ENCODE measurements around the gene PECR. TPM values are rescaled to one million over a fixed set of nuclear protein-coding genes. Genes with fewer than 3 reads are reported as not detected.

PECR gene
- total RNA-seq, 1 donor from 2014 or later: 7.4 TPM

DNA sequence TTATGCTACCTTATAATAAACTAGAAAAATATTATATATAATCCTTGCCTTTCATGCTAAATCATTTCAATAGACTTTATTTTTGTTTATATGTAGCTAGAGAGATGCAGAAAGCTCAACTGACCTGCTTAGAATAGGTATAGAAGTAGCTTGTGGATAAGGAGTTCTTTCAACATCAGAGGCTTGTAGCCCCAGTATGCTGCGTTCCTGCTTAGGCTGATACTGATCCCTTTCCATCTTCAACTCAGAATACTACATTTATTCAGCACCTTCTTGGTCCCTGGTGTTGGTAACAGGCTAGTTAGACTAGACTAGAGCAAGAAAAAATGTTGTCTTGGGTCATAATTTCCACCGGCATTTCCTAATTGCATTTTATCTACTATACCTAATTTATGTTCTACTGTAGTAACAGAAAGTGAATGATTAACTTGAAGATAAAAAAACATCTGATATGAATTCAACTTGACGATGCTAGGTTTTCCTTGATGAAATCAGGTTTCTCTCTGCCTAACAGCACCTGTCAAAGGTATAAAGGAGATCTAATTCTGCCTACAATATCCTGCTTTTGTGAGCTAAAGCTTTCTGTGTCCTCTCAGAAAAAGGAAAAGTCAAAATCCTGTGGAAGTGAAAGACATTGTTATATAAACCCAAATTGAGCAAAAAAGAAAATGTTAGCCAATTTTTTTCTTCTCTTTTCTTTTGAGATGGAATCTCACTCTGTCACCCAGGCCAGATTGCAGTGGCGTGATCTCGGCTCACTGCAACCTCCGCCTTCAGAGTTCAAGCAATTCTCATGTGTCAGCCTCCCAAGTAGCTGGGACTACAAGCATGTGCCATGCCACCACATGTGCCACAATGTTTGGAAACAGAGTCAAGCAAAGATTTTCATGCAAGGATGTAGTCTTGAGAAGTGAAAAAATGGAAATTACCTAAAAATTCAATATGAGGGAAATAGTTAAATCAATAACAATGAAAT lies 5.8 kb downstream of the PECR start:
- DNase-seq (ENCODE audit: missing footprints) (no peak), ATAC-seq (no peak)
- intact Hi-C loops (cut with DNase I): no loop called here

DNA sequence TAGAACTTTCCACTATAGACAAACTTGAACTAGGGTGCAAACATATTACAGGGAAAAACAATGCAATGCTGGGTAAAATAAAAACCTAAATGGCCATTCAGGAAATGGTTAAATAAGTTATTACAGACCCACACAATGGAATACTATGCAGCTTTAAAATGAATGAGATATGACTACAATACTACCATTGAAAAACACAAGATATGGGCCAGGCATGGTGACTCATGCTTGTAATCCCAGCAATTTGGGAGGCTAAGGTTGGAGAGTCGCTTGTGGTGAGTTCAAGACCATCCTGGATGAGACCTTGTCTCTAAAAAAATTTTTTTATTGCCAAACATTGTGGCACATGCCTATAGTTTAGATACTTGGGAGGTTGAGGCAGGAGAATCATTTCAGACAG lies 6.8 kb downstream of the PECR start:
- ATAC-seq: no peak

DNA sequence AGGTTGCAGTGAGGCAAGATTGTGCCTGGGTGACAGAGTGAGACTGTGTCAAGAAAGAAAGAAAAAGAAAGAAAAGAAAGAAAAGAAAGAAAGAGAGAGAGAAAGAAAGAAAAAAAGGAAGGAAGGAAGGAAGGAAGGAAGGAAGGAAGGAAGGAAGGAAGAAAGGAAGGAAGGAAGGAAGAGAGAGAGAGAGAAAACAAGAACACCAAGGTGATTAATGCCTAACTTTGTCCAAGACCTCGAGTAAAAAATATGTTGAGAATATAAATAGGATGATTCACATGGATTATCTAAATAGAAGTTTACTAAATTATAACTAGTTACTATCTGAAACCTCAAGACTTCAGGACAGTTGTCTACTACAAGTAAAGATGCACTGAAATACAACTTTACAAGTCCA lies 7.2 kb downstream of the PECR start:
- intact Hi-C loops (cut with DNase I): no loop called here
- no peak for ATAC-seq
- no peak for DNase-seq (ENCODE audit: missing footprints)

More for the DNA sequence above, 6.8 kb downstream of the PECR start:
- DNase-seq (ENCODE audit: missing footprints): no peak
- intact Hi-C loops (cut with DNase I): no loop called here

DNA sequence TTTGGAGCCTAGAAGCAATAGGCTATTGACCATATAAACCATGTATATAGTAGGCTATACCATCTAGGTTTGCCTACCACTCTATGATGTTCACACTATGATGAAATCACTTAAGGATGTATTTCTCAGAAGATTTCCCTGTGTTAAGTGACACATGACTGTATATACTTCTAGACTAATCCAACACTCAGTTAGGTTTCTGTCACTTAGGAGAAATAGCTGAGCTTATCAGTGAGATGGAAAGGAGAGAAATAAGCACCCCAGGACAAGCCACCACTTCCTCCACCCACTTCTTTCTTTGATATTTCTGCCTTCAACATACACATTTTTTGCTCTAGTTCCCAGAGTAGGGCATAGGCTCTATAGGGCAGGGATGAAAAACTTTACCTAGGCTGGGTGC lies 7.8 kb downstream of the PECR start:
- intact Hi-C loops (cut with DNase I): no loop called here
- ATAC-seq: no peak
- DNase-seq (ENCODE audit: missing footprints): no peak

DNA sequence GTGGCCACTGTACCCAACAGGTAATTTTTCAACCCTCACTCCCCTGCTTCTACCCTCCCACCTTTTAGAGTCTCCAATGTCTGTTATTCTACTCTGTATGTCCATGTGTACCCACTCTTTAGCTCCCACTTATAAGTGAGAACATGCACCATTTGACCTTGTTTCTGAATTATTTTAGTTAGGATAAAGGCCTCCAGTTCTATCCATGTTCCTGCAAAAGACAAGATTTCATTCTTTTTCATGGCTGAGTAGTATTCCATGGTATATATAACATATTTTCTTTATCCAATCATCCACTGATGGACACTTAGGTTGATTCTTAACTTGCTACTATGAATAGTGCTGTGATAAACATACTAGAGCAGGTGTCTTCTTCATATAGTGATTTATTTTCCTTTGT lies 9.1 kb downstream of the PECR start:
- intact Hi-C loops (cut with DNase I): no loop called here
- ATAC-seq (no peak), DNase-seq (ENCODE audit: missing footprints) (no peak)

DNA sequence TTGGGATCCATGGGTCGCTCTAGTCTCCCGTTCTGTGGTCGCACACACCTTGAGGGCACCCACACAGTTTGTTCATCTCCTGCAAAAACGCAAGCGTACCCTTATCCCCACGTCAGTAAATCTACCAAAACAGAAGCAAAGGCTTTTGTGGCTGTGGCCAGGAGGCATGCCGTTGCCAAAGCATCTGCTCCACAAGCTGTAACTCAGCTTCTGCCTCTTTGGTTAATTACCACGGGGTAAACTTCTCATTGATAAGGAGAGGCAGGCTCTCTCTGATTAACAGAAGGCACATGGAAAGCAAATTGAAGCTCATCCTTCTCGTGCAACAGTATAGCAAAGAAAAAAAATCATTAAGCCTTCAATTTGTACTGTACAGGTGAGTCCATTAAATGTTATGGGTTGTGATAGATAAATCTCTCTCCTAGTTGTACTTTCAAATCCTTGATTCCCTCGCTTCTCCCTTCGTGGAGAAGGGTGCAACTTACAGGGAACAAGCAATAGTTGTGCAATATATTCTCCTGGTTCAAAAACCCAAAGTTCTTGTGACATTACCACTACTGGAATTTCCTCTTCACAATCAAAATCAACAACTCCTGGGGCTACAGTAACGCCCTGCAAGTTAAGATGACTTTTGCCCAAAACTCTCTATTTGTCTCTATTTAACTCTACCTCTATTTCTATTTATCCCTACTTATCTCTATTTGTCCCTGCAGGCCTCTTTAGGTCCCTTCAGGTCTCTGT lies 10.3 kb downstream of the PECR start:
- intact Hi-C loops (cut with DNase I): no loop called here
- DNase-seq (ENCODE audit: missing footprints) (peak; percentile 37), ATAC-seq (no peak)

DNA sequence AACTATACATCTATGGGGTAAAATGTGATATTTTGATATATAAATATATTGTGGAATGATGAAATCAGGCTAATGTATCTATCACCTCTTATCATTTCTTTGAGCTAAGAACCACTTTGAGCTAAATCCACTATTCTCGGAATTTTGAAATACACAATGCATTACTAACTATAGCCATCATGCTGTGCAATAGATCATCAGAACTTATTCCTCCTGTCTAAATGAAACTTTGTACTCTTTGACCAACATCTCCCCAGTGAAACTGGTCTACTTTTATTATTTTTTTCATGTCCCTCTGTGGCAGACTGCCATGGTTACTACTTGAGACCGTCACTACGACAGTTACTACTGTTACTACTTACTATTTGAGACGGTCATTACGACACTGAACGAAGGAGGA lies 11.4 kb downstream of the PECR start:
- intact Hi-C loops (cut with DNase I): no loop called here
- no peak for DNase-seq (ENCODE audit: missing footprints)
- ATAC-seq: no peak

DNA sequence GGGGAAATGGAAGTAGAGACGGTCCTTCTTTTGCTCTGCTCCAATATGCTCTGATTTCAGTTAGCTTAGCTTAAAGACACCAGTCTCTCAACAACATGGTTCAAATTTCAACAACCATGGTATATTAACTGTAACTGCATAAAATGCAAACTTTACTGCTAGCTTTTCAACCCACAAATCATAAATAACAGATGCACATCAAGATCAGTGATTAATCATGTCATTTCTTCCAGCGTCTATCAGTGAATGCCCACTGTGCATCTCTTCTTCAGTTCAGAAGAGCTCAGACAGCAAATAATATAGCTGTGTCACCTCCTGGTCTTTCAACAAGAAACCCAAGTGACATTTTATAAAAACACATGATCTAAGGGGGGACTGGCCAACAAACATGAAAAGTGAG lies 12.6 kb downstream of the PECR start:
- intact Hi-C loops (cut with DNase I): no loop called here
- ATAC-seq (no peak), DNase-seq (ENCODE audit: missing footprints) (no peak)

DNA sequence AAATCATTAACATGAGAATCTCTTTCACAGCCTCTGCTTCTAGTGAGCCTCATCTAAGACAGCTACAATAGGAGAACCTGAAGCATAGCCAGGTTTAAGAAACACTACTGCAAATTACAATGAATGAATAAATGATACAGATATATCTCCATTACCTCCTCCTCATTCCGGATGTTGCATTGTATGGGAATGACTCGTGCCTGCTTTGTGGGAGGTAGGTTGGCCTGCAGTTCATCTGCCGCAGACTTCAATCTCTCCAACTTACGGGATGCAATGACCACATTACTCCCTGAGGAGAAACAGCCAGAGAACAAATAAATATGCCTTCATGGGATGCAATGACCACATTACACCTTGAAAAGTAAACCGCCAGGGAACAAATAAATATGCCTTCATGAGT lies 15.4 kb downstream of the PECR start:
- intact Hi-C loops (cut with DNase I): no loop called here
- DNase-seq (ENCODE audit: missing footprints) (no peak), ATAC-seq (no peak)

DNA sequence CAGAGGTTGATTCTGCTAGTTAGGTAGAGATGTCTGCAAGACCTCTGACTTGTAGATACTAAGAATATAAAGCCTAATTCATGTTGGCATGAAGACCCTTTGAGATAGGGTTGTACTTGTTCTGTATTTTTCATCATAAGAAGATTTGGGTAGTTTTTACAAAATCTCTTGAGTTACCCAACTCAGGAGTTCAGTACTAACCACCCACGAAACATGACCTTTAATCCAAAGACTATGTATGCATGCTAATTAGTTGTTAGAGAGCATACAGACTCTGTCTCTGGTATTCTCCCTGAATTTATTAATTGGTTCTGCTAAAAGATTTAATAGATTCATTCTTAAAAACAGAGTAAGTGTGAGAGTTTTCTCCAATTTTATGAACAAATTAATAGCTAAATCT lies 16.9 kb downstream of the PECR start:
- no peak for DNase-seq (ENCODE audit: missing footprints)
- no peak for ATAC-seq
- intact Hi-C loops (cut with DNase I): no loop called here

DNA sequence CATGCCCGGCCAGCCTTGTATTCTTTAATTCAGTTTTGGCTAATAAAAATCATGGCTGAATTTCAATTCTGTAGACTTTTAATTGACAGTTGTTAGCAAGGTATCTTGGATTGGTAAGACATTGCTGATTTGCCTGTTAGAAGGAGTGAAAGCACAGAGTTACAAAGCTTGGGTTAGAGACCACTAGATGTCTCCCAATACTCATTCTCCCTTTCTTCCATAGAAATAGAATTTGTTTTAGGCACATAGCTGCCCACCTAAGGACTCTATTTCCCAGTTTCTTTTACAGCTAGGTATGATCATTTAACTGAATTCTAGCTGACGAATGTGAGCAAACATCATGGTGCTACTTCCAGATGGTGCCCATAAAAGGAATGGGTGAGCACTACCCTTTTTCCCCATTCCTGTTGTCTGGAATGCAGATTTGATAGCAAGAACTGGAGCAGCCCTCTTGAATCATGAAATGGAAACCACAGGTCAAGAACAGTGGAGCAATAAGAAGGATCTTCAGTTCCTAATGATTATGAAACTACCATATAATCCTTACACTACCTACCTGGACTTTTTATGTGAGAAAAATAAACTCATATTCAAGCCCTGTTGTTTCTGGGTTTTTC lies 17.5 kb downstream of the PECR start:
- intact Hi-C loops (cut with DNase I): no loop called here
- ATAC-seq (no peak), DNase-seq (ENCODE audit: missing footprints) (no peak)

DNA sequence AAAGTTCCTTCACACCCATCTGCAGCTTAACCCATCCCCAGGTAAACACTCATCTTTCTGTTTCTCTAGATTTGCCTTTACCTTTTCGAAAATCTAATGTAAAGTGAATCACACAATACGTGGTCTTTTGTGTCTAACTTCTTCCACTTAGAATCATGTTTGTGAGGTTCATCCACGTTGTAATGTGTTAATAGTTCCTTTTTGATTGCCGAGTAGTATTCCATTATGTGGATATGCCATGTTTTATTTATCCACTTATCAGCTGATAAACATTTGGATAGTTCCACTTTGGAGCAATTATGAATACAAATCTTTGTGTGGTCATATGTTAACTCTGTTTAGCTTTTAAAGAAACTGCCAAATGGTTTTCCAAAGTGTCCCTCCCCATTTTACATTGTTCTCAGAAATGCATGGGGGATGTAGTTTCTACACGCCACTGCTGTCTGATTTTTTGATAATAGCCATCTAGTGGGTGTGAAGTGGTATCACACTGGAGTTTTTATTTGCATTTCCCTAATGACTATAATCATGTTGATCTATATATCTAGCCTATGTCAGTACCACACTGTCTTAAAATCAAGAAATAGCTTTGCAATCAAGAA lies 22.3 kb downstream of the PECR start:
- intact Hi-C loops (cut with DNase I): no loop called here
- DNase-seq (ENCODE audit: missing footprints) (no peak), ATAC-seq (no peak)

DNA sequence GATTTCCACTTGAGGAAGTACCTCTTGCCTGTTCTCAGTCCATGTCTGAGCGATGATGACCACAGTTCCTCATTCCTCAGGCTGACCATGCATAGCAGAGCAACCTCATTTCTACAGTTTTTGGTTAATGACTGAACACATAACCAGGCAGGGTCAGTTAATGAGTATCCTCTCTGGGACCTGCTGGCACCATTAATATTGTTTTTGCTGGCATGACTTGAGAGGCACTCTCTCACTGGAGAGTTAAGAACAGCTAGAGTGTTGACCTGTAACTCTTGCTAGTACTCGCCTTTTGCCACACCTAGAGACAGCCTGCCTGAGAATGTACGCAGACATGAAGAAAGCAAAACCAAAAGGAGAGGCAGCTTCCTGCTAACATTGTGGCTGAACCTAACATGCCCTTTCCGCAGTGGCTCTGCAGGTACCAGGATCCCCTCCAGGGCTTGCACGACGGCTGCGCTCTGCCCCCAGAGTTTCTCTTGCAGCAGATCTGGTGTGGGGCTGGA lies 23.9 kb downstream of the PECR start:
- DNase-seq (ENCODE audit: missing footprints) (no peak), ATAC-seq (no peak)
- intact Hi-C loops (cut with DNase I): no loop called here

DNA sequence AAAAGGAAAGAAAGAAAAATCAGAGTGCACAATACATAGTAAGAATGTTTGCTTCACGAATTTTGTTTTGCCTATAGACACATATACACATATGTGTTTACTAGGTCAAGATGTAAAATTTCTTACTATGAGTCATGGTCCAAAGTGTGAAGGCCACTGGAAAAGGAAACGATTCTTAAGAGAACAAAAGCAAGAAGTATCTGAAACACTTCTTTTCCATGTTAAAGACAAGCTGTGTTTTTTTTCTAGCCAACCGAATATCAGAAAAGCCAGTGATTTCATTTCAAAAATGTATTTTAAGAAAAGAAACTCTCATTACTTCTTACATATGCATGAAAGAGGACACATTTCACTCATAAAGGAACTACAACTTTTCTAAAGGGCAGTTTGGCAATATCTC lies 24.9 kb downstream of the PECR start:
- ATAC-seq: no peak

DNA sequence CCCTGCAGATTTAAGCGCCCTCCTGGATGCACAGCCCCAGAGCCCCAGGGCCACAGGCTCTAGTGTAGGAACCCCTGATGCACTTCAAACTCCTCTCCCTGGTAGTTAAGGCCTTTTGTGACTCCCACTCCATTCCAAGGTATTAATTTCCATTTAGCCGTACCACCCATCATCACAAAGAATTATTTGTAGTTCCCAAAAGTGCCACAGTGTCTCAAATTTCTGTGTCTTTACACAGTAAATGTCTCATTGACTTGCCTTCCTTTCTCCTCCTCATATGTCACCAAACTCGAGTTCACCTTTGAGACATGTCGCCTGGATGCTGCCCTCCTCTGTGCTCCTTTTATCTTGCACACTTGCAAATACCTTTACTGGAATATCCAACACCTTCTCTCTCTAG lies 25.9 kb downstream of the PECR start:
- DNase-seq (ENCODE audit: missing footprints) (no peak), ATAC-seq (no peak)
- intact Hi-C loops (cut with DNase I): no loop called here

More for the DNA sequence above, 24.9 kb downstream of the PECR start:
- DNase-seq (ENCODE audit: missing footprints): no peak
- intact Hi-C loops (cut with DNase I): no loop called here

DNA sequence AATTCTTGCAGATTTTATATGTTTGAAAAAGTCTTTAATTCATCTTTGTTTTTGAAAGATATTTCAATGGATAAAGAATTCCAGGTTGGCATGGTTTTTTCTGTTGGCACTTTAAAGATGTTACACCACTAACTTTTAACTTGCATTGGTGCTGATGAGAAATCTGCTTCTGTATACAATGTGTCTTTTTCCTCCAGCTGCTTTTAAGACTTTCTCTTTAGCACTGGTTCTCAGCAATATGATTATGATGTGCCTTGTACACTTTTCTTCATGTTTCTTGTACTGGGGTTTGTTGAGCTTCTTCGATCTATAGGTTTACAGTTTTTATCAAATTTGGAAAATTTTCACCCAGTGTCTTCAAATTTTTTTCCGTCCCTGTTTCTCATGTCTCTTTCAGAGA lies 29.2 kb downstream of the PECR start:
- intact Hi-C loops (cut with DNase I): no loop called here
- no peak for ATAC-seq
- no peak for DNase-seq (ENCODE audit: missing footprints)

DNA sequence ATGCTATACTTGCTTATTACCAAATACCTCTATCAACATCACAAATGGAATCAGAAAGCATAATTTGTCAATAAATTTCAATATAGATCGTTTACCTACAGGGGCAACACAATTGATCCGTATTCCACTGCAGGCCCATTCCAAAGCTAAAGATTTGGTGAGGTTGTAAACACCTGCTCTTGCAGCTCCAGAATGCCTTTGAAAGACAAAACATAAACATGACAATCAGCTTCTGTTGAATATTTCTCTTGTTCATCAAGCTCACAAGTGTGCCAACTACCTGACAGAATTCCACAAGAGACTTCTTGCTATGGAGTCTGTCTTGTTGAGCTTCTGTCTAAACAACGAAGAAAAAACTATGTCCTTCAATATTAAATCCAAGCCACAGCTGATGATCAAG lies 30.3 kb downstream of the PECR start:
- ATAC-seq: no peak
- intact Hi-C loops (cut with DNase I): no loop called here
- no peak for DNase-seq (ENCODE audit: missing footprints)

DNA sequence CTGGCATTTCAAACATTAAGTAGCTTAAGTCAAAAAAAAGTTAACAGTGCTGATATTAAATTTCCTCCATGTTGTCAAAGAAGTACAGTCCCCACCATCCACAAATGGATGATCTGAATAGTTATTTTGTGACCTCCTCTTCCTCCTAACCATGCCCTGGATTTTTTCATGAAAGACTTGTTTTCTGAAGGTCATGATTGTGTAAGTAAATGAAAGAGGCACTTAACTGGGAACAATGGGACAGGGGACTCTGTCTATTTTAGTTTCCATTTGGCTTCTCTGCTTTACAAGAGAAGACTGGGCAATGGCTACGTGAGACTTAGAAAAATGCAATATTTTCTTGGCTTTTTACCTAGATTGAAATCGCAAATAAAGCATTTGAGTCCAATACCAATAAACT lies 32.2 kb downstream of the PECR start:
- no peak for DNase-seq (ENCODE audit: missing footprints)
- no peak for ATAC-seq
- intact Hi-C loops (cut with DNase I): no loop called here

DNA sequence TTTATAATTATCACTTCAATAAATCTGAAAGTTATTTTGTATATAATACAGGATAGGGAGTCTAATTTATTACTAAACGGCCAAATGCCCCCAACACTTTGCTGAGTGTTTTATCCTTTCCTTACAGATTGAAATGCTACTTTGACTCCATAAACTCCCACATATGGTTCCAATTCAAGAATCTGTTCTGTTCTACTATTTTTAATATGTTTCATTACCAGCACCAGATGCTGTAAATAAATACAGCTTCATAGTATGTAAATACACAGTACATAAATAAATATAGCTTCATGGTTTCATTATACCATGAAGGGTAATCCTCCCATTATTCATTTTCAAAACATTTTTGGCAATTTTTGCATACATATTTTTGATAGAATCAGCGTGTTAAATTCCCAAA lies 34.2 kb downstream of the PECR start:
- ATAC-seq (no peak), DNase-seq (ENCODE audit: missing footprints) (no peak)
- intact Hi-C loops (cut with DNase I): no loop called here

Data from Right ventricle myocardium inferior (tissue), 1 donor.